HL-60 (cell line): Measurements from ENCODE around the gene CTNNA1.
"Not testable (repeated sequence)": the region's sequence is repeated elsewhere in the genome, so short reads cannot be mapped to it uniquely, and the experiment has no call there.

Source experiments
- DNase-seq, 2 experiments: peaks; one replicate each; pipeline ENCODE4 v3.0.0-alpha.2; 2010 to 2020; ENCODE audit warnings: low read depth in 1 of 2, low spot score in 1 of 2
- H3K27ac ChIP-seq: fragments of 250-450 bp; sonication (Bioruptor Pico); replicated peaks from 2 replicates; pipeline ENCODE4 v1.5.1; 2020; ENCODE audit warnings: mild to moderate bottlenecking, moderate library complexity
- H3K27me3 ChIP-seq: fragments of 250-450 bp; sonication (Bioruptor Pico); 2 replicates; pipeline ENCODE4 v1.5.1; 2021; ENCODE audit warnings: mild to moderate bottlenecking, moderate library complexity; ENCODE audit not compliant: insufficient read depth, poor library complexity, severe bottlenecking
- H3K4me3 ChIP-seq: replicated peaks from 2 replicates; pipeline ENCODE4 v1.5.1; 2011; ENCODE audit warnings: mild to moderate bottlenecking, control low read depth, low read length; ENCODE audit not compliant: insufficient read depth
- CTCF ChIP-seq: IDR thresholded peaks from one replicate; pipeline ENCODE4 v1.5.1; 2011; ENCODE audit warnings: low read length, control low read depth, inconsistent platforms; ENCODE audit not compliant: insufficient read depth
- GABPA ChIP-seq: IDR thresholded peaks from 2 replicates; pipeline ENCODE4 v1.6.1; 2012; ENCODE audit warnings: low read depth
- POLR2AphosphoS5 ChIP-seq: IDR thresholded peaks from 2 replicates; pipeline ENCODE4 v1.6.1; 2012; ENCODE audit warnings: low read depth
- REST ChIP-seq: IDR thresholded peaks from 2 replicates; pipeline ENCODE4 v1.6.1; 2012; ENCODE audit warnings: low read depth; ENCODE audit not compliant: insufficient replicate concordance
- SPI1 ChIP-seq: IDR thresholded peaks from 2 replicates; pipeline ENCODE4 v1.6.1; 2012; ENCODE audit warnings: low read depth, mild to moderate bottlenecking, borderline replicate concordance

The CTNNA1 gene

DNA sequence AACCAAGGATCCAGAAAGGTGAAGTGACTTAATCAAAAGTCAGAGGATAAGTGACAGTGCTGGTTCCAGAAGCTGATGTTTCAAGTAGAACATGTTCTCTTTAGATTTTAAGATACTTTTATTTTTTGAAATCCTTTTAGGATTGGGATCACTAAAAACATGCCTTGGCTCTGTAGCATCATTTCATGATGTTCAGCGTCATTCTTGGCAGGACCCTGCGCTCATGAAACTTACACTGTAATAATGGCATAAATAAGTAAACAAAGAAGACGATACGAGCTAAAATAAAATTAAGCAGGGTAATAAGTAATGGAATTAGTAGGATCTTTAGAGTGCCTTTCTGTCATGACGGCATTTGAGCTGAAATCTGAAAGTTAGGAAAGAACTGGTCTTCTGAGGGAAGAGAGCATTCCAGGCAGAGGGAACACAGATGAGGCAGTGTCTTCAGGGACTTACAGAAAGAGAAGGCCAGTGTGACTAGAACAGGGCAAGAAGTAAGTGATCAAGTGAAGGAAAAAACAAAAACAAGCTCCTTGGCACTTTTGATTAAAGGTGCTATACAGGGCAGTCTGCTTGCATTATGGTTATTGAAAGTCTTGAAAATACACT lies 19.9 kb downstream of the CTNNA1 start:
- Histone ChIP-seq H3K27me3 (no peaks in the 10 kb centered on the region), H3K4me3 (no peak overlapping the region), H3K27ac (no peak overlapping the region)
- no peak for DNase-seq
- no peak for TF ChIP-seq CTCF
- no peak for TF ChIP-seq GABPA
- TF ChIP-seq POLR2AphosphoS5, result no peak
- no peak for TF ChIP-seq REST
- TF ChIP-seq SPI1, result no peak

- not testable (repeated sequence) for H3K27me3 ChIP-seq, H3K27ac ChIP-seq, H3K4me3 ChIP-seq, DNase-seq
Observed at GRCh38 chr5:138773624-138774023, 20.4 kb downstream of the CTNNA1 start.

GRCh38 chr5:138775034-138775433 lies 21.8 kb downstream of the CTNNA1 start:
- DNase-seq, result no peak
- Histone ChIP-seq H3K27ac (no peak overlapping the region), H3K4me3 (no peak overlapping the region), H3K27me3 (no peaks in the 10 kb centered on the region)
- no peak for TF ChIP-seq POLR2AphosphoS5
- TF ChIP-seq CTCF, result no peak
- TF ChIP-seq GABPA, result no peak
- no peak for TF ChIP-seq SPI1
- no peak for TF ChIP-seq REST

- no peak for DNase-seq
- TF ChIP-seq REST (no peak), POLR2AphosphoS5 (no peak), SPI1 (no peak)
- Histone ChIP-seq H3K27ac (no peak overlapping the region), H3K27me3 (no peaks in the 10 kb centered on the region), H3K4me3 (no peak overlapping the region)
Observed at GRCh38 chr5:138778234-138778633, 25.0 kb downstream of the CTNNA1 start.
